ENCODE results near the gene EPB41L5.
"Not testable (repeated sequence)": the region's sequence is repeated elsewhere in the genome, so short reads cannot be mapped to it uniquely, and the experiment has no call there.

The EPB41L5 gene

GRCh38 chr2:120012771-120013596 lies at the start of gene EPB41L5:
Gene EPB41L5 (plus strand): TSS chr2:120013077. CDS start chr2:120019085, 6,008 bp downstream.
- DNase-seq (ENCODE audit: low read depth in 2 of 2), result peak; percentile 35 to 54

- no peak for DNase-seq (ENCODE audit: low read depth in 2 of 2)
Observed at GRCh38 chr2:119981896-119982295, 31.0 kb upstream of the EPB41L5 start.

- no peak for DNase-seq (ENCODE audit: low read depth in 2 of 2)
Observed at GRCh38 chr2:119982506-119982905, 30.4 kb upstream of the EPB41L5 start.

- DNase-seq (ENCODE audit: low read depth in 2 of 2), result no peak
Observed at GRCh38 chr2:119983108-119983507, 29.8 kb upstream of the EPB41L5 start.

GRCh38 chr2:119996148-119996547 lies 16.7 kb upstream of the EPB41L5 start:
- no peak for DNase-seq (ENCODE audit: low read depth in 2 of 2)

GRCh38 chr2:119996896-119997891 lies 15.7 kb upstream of the EPB41L5 start:
- not testable (repeated sequence) for DNase-seq (ENCODE audit: low read depth in 2 of 2)

GRCh38 chr2:120001471-120001870 lies 11.4 kb upstream of the EPB41L5 start:
- DNase-seq (ENCODE audit: low read depth in 2 of 2), result no peak

- no peak for DNase-seq (ENCODE audit: low read depth in 2 of 2)
Observed at GRCh38 chr2:120004254-120004653, 8.6 kb upstream of the EPB41L5 start.

GRCh38 chr2:120005834-120006521 lies 6.9 kb upstream of the EPB41L5 start:
- no peak for DNase-seq (ENCODE audit: low read depth in 2 of 2)

GRCh38 chr2:120007851-120008250 lies 5.0 kb upstream of the EPB41L5 start:
- DNase-seq (ENCODE audit: low read depth in 2 of 2), result no peak

GRCh38 chr2:120012363-120012762 lies 514 bp upstream of the EPB41L5 start:
- no peak for DNase-seq (ENCODE audit: low read depth in 2 of 2)

- no peak for DNase-seq (ENCODE audit: low read depth in 2 of 2)
Observed at GRCh38 chr2:120013597-120014223, 833 bp downstream of the EPB41L5 start.

GRCh38 chr2:120014226-120014980 lies 1.5 kb downstream of the EPB41L5 start:
- DNase-seq (ENCODE audit: low read depth in 2 of 2), result no peak

- no peak for DNase-seq (ENCODE audit: low read depth in 2 of 2)
Observed at GRCh38 chr2:120016800-120017199, 3.9 kb downstream of the EPB41L5 start.

GRCh38 chr2:120017201-120017600 lies 4.3 kb downstream of the EPB41L5 start:
- no peak for DNase-seq (ENCODE audit: low read depth in 2 of 2)

- DNase-seq (ENCODE audit: low read depth in 2 of 2), result no peak
Observed at GRCh38 chr2:120018549-120018948, 5.7 kb downstream of the EPB41L5 start.

GRCh38 chr2:120020554-120020953 lies 7.7 kb downstream of the EPB41L5 start:
- DNase-seq (ENCODE audit: low read depth in 2 of 2), result no peak

- DNase-seq (ENCODE audit: low read depth in 2 of 2), result not testable (repeated sequence)
Observed at GRCh38 chr2:120022505-120022904, 9.6 kb downstream of the EPB41L5 start.

- DNase-seq (ENCODE audit: low read depth in 2 of 2), result no peak
Observed at GRCh38 chr2:120026890-120027289, 14.0 kb downstream of the EPB41L5 start.

- no peak for DNase-seq (ENCODE audit: low read depth in 2 of 2)
Observed at GRCh38 chr2:120028795-120029194, 15.9 kb downstream of the EPB41L5 start.

Data from stimulated activated CD4-positive, alpha-beta T cell treated with anti-CD3 and anti-CD28 coated beads, Interleukin-1b, Interleukin-23, amount 100 ng/mL, for 1 hour (primary cell).